ENCODE data around the gene HSPA12A.

The HSPA12A gene

GRCh38 chr10:116629340-116629739, 113.0 kb downstream of the HSPA12A start:
- TF ChIP-seq GATA3 (IDR thresholded peaks at IDR 0.05; ENCODE audit: low read depth, low read length) (no peak), GATA2 (IDR thresholded peaks at IDR 0.05; ENCODE audit: low read depth, low read length) (no peak)

GRCh38 chr10:116627386-116627933, 114.9 kb downstream of the HSPA12A start:
- no peak for TF ChIP-seq GATA3 (IDR thresholded peaks at IDR 0.05; ENCODE audit: low read depth, low read length)
- no peak for TF ChIP-seq GATA2 (IDR thresholded peaks at IDR 0.05; ENCODE audit: low read depth, low read length)

DNA sequence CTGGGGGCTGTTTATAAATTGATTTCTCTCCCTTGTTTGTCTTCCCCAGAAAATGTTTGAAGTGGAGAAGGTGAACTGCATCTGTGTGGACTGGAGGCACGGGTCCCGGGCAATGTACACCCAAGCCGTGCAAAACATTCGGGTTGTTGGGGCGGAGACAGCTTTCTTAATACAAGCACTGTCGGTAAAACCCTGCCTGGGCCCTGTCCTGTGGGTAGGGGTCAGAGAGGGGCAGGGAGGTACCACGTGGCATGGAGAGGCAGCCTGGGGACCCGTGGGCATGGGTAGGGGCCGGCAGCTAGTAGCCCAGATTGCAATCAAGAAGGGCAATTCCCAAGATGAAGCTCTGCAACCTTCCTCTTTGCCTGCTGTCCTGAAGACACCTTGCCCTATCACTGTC, 115.6 kb downstream of the HSPA12A start:
- TF ChIP-seq GATA3 (IDR thresholded peaks at IDR 0.05; ENCODE audit: low read depth, low read length) (no peak), GATA2 (IDR thresholded peaks at IDR 0.05; ENCODE audit: low read depth, low read length) (no peak)

DNA sequence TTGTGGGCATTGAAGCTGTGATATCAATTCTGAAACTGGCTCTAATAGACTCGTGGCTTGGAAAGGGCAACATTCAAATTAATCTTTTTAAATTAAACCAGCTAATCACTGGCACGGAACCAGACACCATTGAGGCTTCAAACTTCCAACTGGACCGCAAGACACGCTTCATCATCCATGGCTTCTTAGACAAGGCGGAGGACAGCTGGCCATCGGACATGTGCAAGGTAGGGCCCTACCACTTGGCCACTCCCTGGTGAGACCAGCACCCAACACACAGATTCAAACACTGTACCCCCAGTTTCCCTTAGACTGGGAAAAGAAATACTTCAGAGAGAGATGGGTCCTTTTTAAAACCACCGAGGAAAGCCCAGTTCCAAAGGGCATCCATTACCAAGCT, 116.5 kb downstream of the HSPA12A start:
- TF ChIP-seq GATA3 (IDR thresholded peaks at IDR 0.05; ENCODE audit: low read depth, low read length) = no peak
- no peak for TF ChIP-seq GATA2 (IDR thresholded peaks at IDR 0.05; ENCODE audit: low read depth, low read length)

DNA sequence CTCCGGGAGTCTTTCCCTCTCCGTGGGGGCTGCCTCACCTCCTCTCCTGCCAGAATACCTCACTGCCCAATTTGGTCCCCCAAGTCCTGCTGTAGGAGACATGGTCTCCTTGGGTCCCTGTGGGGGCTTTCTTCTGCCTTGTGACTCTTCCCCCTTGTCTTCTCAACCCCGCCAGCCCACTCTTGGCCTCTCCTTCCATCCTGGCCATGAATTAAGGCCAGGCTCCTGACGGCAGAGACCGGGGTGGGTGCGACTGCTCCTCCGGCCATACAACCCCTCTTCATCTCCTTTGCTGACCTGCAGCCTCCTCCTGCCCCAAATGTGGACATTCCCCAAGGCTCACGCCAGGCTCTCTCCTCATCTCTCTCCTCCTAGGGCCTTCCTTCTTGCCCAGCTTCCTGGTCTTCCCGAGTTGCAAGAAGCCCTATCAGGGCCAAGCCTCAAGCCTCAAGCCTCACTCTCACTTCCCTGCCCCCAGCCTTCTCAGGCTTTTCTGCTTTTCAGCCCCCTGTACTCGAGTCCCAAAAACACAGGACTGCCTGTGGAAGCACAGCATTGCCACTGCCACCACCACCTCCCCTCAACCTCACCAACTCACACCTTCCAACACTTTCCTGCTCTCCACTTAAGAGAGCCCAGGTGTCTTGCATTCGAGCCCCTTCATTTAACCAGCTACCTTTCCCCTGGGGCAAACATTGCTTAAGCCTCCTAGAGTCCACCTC, 120.3 kb downstream of the HSPA12A start:
- no peak for TF ChIP-seq GATA2 (IDR thresholded peaks at IDR 0.05; ENCODE audit: low read depth, low read length)
- no peak for TF ChIP-seq GATA3 (IDR thresholded peaks at IDR 0.05; ENCODE audit: low read depth, low read length)

- TF ChIP-seq GATA3 (IDR thresholded peaks at IDR 0.05; ENCODE audit: low read depth, low read length) (no peak), GATA2 (IDR thresholded peaks at IDR 0.05; ENCODE audit: low read depth, low read length) (no peak)
Observed at GRCh38 chr10:116621476-116621875, 120.9 kb downstream of the HSPA12A start.

Data from SH-SY5Y (cell line).